NCI-H2081 treated with DMSO at 0.1 percent for 48 hours (cell line): ENCODE data around the gene RAB3C.

ENCODE experiments used
- DNase-seq: peaks from one replicate; lab custom pipeline; 2025; lab: John Stamatoyannopoulos, UW

Gene RAB3C

GRCh38 chr5:58606064-58606463 lies 23.2 kb downstream of the RAB3C start:
- DNase-seq, result no peak

GRCh38 chr5:58615972-58616371 lies 33.1 kb downstream of the RAB3C start:
- DNase-seq, result no peak

- no peak for DNase-seq
Measured at GRCh38 chr5:58617241-58617640, 34.4 kb downstream of the RAB3C start.

- DNase-seq, result no peak
Measured at GRCh38 chr5:58620336-58620735, 37.5 kb downstream of the RAB3C start.

- no peak for DNase-seq
Measured at GRCh38 chr5:58622936-58623871, 40.3 kb downstream of the RAB3C start.

GRCh38 chr5:58628626-58629025 lies 45.8 kb downstream of the RAB3C start:
- no peak for DNase-seq

- no peak for DNase-seq
Measured at GRCh38 chr5:58629271-58630159, 46.6 kb downstream of the RAB3C start.

GRCh38 chr5:58631895-58632294 lies 49.0 kb downstream of the RAB3C start:
- no peak for DNase-seq

- no peak for DNase-seq
Measured at GRCh38 chr5:58635416-58635815, 52.5 kb downstream of the RAB3C start.

GRCh38 chr5:58640011-58640410 lies 57.1 kb downstream of the RAB3C start:
- no peak for DNase-seq

- DNase-seq, result no peak
Measured at GRCh38 chr5:58641533-58641932, 58.7 kb downstream of the RAB3C start.

GRCh38 chr5:58648846-58649245 lies 66.0 kb downstream of the RAB3C start:
- DNase-seq, result no peak

- DNase-seq, result no peak
Measured at GRCh38 chr5:58649716-58650115, 66.8 kb downstream of the RAB3C start.

GRCh38 chr5:58653521-58653920 lies 70.6 kb downstream of the RAB3C start:
- no peak for DNase-seq

GRCh38 chr5:58666141-58666540 lies 83.3 kb downstream of the RAB3C start:
- DNase-seq, result no peak

GRCh38 chr5:58666598-58667581 lies 84.0 kb downstream of the RAB3C start:
- no peak for DNase-seq

GRCh38 chr5:58670582-58670981 lies 87.7 kb downstream of the RAB3C start:
- DNase-seq, result no peak

GRCh38 chr5:58671155-58671554 lies 88.3 kb downstream of the RAB3C start:
- no peak for DNase-seq

- DNase-seq, result no peak
Measured at GRCh38 chr5:58672521-58672920, 89.6 kb downstream of the RAB3C start.

- DNase-seq, result no peak
Measured at GRCh38 chr5:58674070-58674469, 91.2 kb downstream of the RAB3C start.

- DNase-seq, result no peak
Measured at GRCh38 chr5:58674711-58675110, 91.8 kb downstream of the RAB3C start.

- DNase-seq, result no peak
Measured at GRCh38 chr5:58675341-58675740, 92.5 kb downstream of the RAB3C start.
